ENCODE data around the gene AKIRIN2. TPM values are rescaled to one million over a fixed set of nuclear protein-coding genes. Genes with fewer than 3 reads are reported as not detected.

AKIRIN2 gene
- total and polyA plus RNA-seq, 9 of the 15 experiments (the other 6 are each of a cell fraction or from before 2014, with no cell fraction given): 5.8 to 63.9 (median 28.1) TPM

DNA sequence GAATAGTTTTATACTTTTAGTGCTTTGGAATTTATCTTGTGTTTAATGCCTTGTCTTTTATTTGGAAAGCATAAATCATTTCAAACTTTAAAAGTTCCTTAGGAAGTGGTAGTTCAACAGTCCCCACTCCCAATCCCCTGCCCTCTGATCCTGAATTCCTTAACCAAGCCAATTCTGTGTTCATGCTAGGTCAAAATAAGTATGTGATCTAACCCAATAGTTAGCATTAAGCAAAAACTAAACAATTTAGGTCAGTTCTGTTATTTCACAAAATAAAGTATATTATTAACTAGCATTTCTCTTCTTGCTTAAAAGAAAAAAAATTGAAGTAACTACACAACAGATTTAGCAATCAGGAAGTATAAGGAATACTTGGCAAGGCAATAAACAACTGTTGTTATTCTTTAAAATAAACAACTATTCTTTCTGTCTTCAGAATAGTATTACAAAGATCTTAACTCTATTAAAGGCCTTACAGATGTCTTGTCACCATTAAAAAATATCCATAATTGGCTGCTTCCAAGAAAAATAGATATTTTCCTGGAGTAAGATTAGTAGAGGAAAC, 37.0 kb downstream of the AKIRIN2 start:
- BruUV-seq (replicated peaks): no TSS peak
- CTCF ChIA-PET (ENCODE audit: low intra/inter-chr PET ratio): no interaction called here

More for the DNA sequence above, 37.0 kb downstream of the AKIRIN2 start:
- no peak overlapping the region for H3K4me3 ChIP-seq
- H3K4me2 ChIP-seq (ENCODE audit: insufficient read depth, low read length): no peak overlapping the region
- no peak for FAIRE-seq
- no peak overlapping the region for H2AFZ ChIP-seq (ENCODE audit: low read depth, low read length)
- H3K4me1 ChIP-seq (replicated peaks in 1 of 2; ENCODE audit: control insufficient read depth in 2 of 2, insufficient read depth in 2 of 2, low read length in 2 of 2): no peaks in the 10 kb centered on the region
- intact Hi-C loops (cut with micrococcal nuclease): no loop called here
- no peak overlapping the region for H3K9ac ChIP-seq (ENCODE audit: insufficient read depth in 1 of 2, low read depth in 2 of 2, low read length in 2 of 2)
- no peaks in the 10 kb centered on the region for H4K20me1 ChIP-seq (replicated peaks; ENCODE audit: control insufficient read depth, insufficient read depth, low read length)
- peaks cover 64% of the 10 kb centered on the region for H3K36me3 ChIP-seq (ENCODE audit: control insufficient read depth, insufficient read depth, low read length)
- no peaks in the 10 kb centered on the region for H3K79me2 ChIP-seq (ENCODE audit: control insufficient read depth, insufficient read depth, low read length)
- no peak overlapping the region for H3K27ac ChIP-seq (ENCODE audit: extremely low read depth, low read depth, low read length)
- no peak for DNase-seq (ENCODE audit: extremely low read depth in 1 of 4, low spot score in 3 of 4)
- POLR2A ChIA-PET: interaction anchor here (0.6 to 1.7 kb wide), 2 partner anchors 15 to 19 kb away, joined by 3 read pairs; no protein-coding TSS in a partner anchor
- in situ Hi-C loops (cut with MboI): no loop called here
- no peak for ATAC-seq
- no peaks in the 10 kb centered on the region for H3K9me3 ChIP-seq (replicated peaks; ENCODE audit: control insufficient read depth, insufficient read depth, low read depth, low read length)
- H3K27me3 ChIP-seq (ENCODE audit: control insufficient read depth in 2 of 2, insufficient read depth in 2 of 2, low read length in 2 of 2): no peaks in the 10 kb centered on the region
- TF ChIP-seq, protein P1, sequence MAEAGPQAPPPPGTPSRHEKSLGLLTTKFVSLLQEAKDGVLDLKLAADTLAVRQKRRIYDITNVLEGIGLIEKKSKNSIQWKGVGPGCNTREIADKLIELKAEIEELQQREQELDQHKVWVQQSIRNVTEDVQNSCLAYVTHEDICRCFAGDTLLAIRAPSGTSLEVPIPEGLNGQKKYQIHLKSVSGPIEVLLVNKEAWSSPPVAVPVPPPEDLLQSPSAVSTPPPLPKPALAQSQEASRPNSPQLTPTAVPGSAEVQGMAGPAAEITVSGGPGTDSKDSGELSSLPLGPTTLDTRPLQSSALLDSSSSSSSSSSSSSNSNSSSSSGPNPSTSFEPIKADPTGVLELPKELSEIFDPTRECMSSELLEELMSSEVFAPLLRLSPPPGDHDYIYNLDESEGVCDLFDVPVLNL (CRISPR knock-in tag; IDR thresholded peaks at IDR 0.05; ENCODE audit: low read depth): no peak
- TF ChIP-seq, protein P2, sequence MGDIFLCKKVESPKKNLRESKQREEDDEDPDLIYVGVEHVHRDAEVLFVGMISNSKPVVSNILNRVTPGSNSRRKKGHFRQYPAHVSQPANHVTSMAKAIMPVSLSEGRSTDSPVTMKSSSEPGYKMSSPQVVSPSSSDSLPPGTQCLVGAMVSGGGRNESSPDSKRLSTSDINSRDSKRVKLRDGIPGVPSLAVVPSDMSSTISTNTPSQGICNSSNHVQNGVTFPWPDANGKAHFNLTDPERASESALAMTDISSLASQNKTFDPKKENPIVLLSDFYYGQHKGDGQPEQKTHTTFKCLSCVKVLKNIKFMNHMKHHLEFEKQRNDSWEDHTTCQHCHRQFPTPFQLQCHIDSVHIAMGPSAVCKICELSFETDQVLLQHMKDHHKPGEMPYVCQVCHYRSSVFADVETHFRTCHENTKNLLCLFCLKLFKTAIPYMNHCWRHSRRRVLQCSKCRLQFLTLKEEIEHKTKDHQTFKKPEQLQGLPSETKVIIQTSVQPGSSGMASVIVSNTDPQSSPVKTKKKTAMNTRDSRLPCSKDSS (IDR thresholded peaks at IDR 0.05; ENCODE audit: low read depth, partially characterized antibody): no peak
- TF ChIP-seq POLR2H (tag; IDR thresholded peaks at IDR 0.05; ENCODE audit: low read depth): no peak
- TF ChIP-seq NR4A1 (CRISPR knock-in tag; IDR thresholded peaks at IDR 0.05): no peak
- no peak for TF ChIP-seq NR4A1 (tag; IDR thresholded peaks at IDR 0.05)
- TF ChIP-seq, protein P3, sequence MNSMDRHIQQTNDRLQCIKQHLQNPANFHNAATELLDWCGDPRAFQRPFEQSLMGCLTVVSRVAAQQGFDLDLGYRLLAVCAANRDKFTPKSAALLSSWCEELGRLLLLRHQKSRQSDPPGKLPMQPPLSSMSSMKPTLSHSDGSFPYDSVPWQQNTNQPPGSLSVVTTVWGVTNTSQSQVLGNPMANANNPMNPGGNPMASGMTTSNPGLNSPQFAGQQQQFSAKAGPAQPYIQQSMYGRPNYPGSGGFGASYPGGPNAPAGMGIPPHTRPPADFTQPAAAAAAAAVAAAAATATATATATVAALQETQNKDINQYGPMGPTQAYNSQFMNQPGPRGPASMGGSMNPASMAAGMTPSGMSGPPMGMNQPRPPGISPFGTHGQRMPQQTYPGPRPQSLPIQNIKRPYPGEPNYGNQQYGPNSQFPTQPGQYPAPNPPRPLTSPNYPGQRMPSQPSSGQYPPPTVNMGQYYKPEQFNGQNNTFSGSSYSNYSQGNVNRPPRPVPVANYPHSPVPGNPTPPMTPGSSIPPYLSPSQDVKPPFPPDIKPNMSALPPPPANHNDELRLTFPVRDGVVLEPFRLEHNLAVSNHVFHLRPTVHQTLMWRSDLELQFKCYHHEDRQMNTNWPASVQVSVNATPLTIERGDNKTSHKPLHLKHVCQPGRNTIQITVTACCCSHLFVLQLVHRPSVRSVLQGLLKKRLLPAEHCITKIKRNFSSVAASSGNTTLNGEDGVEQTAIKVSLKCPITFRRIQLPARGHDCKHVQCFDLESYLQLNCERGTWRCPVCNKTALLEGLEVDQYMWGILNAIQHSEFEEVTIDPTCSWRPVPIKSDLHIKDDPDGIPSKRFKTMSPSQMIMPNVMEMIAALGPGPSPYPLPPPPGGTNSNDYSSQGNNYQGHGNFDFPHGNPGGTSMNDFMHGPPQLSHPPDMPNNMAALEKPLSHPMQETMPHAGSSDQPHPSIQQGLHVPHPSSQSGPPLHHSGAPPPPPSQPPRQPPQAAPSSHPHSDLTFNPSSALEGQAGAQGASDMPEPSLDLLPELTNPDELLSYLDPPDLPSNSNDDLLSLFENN (IDR thresholded peaks at IDR 0.05; ENCODE audit: low read depth in 2 of 2, low read length in 2 of 2): no peak
- no peak for TF ChIP-seq SAFB2 (IDR thresholded peaks at IDR 0.05; ENCODE audit: borderline replicate concordance, low read depth, low read length, severe bottlenecking)
- no peak for TF ChIP-seq HMG20A (CRISPR knock-in tag; conservative IDR thresholded peaks at IDR 0.05)
- TF ChIP-seq, protein P4, sequence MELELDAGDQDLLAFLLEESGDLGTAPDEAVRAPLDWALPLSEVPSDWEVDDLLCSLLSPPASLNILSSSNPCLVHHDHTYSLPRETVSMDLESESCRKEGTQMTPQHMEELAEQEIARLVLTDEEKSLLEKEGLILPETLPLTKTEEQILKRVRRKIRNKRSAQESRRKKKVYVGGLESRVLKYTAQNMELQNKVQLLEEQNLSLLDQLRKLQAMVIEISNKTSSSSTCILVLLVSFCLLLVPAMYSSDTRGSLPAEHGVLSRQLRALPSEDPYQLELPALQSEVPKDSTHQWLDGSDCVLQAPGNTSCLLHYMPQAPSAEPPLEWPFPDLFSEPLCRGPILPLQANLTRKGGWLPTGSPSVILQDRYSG (tag; conservative IDR thresholded peaks at IDR 0.05; ENCODE audit: low read depth): no peak
- TF ChIP-seq FIP1L1 (IDR thresholded peaks at IDR 0.05; ENCODE audit: low read depth, low read length, poor library complexity, severe bottlenecking): no peak
- no peak for TF ChIP-seq TSC22D4 (tag; IDR thresholded peaks at IDR 0.05)
- no peak for TF ChIP-seq ZNF695 (CRISPR knock-in tag; IDR thresholded peaks at IDR 0.05)
- TF ChIP-seq PYGO2 (tag; IDR thresholded peaks at IDR 0.05): no peak
- no peaks in the 10 kb centered on the region for H3K9me1 ChIP-seq (ENCODE audit: control insufficient read depth, insufficient read depth, low read length)
